ENCODE measurements around the gene APOM. TPM values are rescaled to one million over a fixed set of nuclear protein-coding genes. Genes with fewer than 3 reads are reported as not detected.
A peak's percentile ranks its signal among the peaks of the same experiment; 100 is the strongest.

Gene APOM
- total RNA-seq, 1 donor from 2014 or later = 0.53 TPM

GRCh38 chr6:31621320-31621939 lies 34.3 kb upstream of the APOM start:
- Histone ChIP-seq H3K27me3 (ENCODE audit: control insufficient read depth, insufficient read depth, low read length) (no peaks in the 10 kb centered on the region), H3K36me3 (ENCODE audit: control insufficient read depth, insufficient read depth, low read length) (peaks cover 26% of the 10 kb centered on the region), H3K4me3 (ENCODE audit: low read depth, low read length) (peak overlapping the region; percentile 73)
- DNase-seq (ENCODE audit: low read depth) (no peak), FAIRE-seq (no peak)
- no peak for TF ChIP-seq CTCF (IDR thresholded peaks at IDR 0.05; ENCODE audit: insufficient read depth, low read length, severe bottlenecking)

GRCh38 chr6:31621991-31622390 lies 33.7 kb upstream of the APOM start:
- Histone ChIP-seq H3K4me3 (ENCODE audit: low read depth, low read length) (peak overlapping the region; percentile 73), H3K36me3 (ENCODE audit: control insufficient read depth, insufficient read depth, low read length) (peaks cover 30% of the 10 kb centered on the region), H3K27me3 (ENCODE audit: control insufficient read depth, insufficient read depth, low read length) (no peaks in the 10 kb centered on the region)
- DNase-seq (ENCODE audit: low read depth) (no peak), FAIRE-seq (no peak)
- TF ChIP-seq CTCF (IDR thresholded peaks at IDR 0.05; ENCODE audit: insufficient read depth, low read length, severe bottlenecking) = no peak

- FAIRE-seq = no peak
- H3K27me3 ChIP-seq (ENCODE audit: control insufficient read depth, insufficient read depth, low read length) = no peaks in the 10 kb centered on the region
- H3K4me3 ChIP-seq (ENCODE audit: low read depth, low read length) = no peak overlapping the region
- no peak for TF ChIP-seq CTCF (IDR thresholded peaks at IDR 0.05; ENCODE audit: insufficient read depth, low read length, severe bottlenecking)
- peak; percentile 63 for DNase-seq (ENCODE audit: low read depth)
- peaks cover 35% of the 10 kb centered on the region for H3K36me3 ChIP-seq (ENCODE audit: control insufficient read depth, insufficient read depth, low read length)
Observed at GRCh38 chr6:31622684-31623091, 33.0 kb upstream of the APOM start.

GRCh38 chr6:31624070-31624469 lies 31.6 kb upstream of the APOM start:
- peaks cover 44% of the 10 kb centered on the region for H3K36me3 ChIP-seq (ENCODE audit: control insufficient read depth, insufficient read depth, low read length)
- no peaks in the 10 kb centered on the region for H3K27me3 ChIP-seq (ENCODE audit: control insufficient read depth, insufficient read depth, low read length)
- FAIRE-seq (no peak), DNase-seq (ENCODE audit: low read depth) (no peak)
- no peak for TF ChIP-seq CTCF (IDR thresholded peaks at IDR 0.05; ENCODE audit: insufficient read depth, low read length, severe bottlenecking)
- H3K4me3 ChIP-seq (ENCODE audit: low read depth, low read length) = no peak overlapping the region

GRCh38 chr6:31626952-31627351 lies 28.7 kb upstream of the APOM start:
- Histone ChIP-seq H3K4me3 (ENCODE audit: low read depth, low read length) (no peak overlapping the region), H3K36me3 (ENCODE audit: control insufficient read depth, insufficient read depth, low read length) (peaks cover 61% of the 10 kb centered on the region), H3K27me3 (ENCODE audit: control insufficient read depth, insufficient read depth, low read length) (no peaks in the 10 kb centered on the region)
- DNase-seq (ENCODE audit: low read depth) (no peak), FAIRE-seq (no peak)
- TF ChIP-seq CTCF (IDR thresholded peaks at IDR 0.05; ENCODE audit: insufficient read depth, low read length, severe bottlenecking) = no peak

GRCh38 chr6:31627690-31628287 lies 27.9 kb upstream of the APOM start:
- no peak overlapping the region for H3K4me3 ChIP-seq (ENCODE audit: low read depth, low read length)
- no peaks in the 10 kb centered on the region for H3K27me3 ChIP-seq (ENCODE audit: control insufficient read depth, insufficient read depth, low read length)
- DNase-seq (ENCODE audit: low read depth) (no peak), FAIRE-seq (no peak)
- no peak for TF ChIP-seq CTCF (IDR thresholded peaks at IDR 0.05; ENCODE audit: insufficient read depth, low read length, severe bottlenecking)
- peaks cover 67% of the 10 kb centered on the region for H3K36me3 ChIP-seq (ENCODE audit: control insufficient read depth, insufficient read depth, low read length)
